Breast epithelium (tissue), 4 donors: Measurements from ENCODE around the gene HLA-B. TPM values are rescaled to one million over a fixed set of nuclear protein-coding genes. Genes with fewer than 3 reads are reported as not detected.
A peak's percentile ranks its signal among the peaks of the same experiment; 100 is the strongest.
"Not testable (repeated sequence)": the region's sequence is repeated elsewhere in the genome, so short reads cannot be mapped to it uniquely, and the experiment has no call there.

ENCODE experiments used
- DNase-seq, 2 donors: peaks; one replicate each; pipeline ENCODE4 v3.0.0-alpha.2; 2019; ENCODE audit warnings: low spot score in 2 of 2
- H3K27ac ChIP-seq, 2 donors: fragments of 200-600 bp; sonication (generic) in 1 of 2; one replicate each; pipeline ENCODE4 v1.5.1; 2016 to 2019; ENCODE audit warnings: mild to moderate bottlenecking in 1 of 2
- H3K27me3 ChIP-seq, 2 donors: fragments of 200-600 bp; sonication (generic) in 1 of 2; one replicate each; pipeline versions ENCODE4 v1.5.1 to v1.6.0; 2017 to 2019; ENCODE audit warnings: control low read depth in 1 of 2, mild to moderate bottlenecking in 1 of 2
- H3K36me3 ChIP-seq: fragments of 200-600 bp; one replicate; pipeline ENCODE4 v1.5.1; 2019
- H3K4me1 ChIP-seq, 2 donors: fragments of 200-600 bp; sonication (generic); one replicate each; pipeline ENCODE4 v1.5.1; 2016 to 2019; ENCODE audit warnings: control low read depth in 1 of 2
- H3K4me3 ChIP-seq, 3 donors: fragments of 200-600 bp; sonication (generic); 1 replicate in 2 of 3; 2 replicates in 1 of 3; pipeline ENCODE4 v1.5.1; 2016 to 2019; ENCODE audit warnings: mild to moderate bottlenecking in 3 of 3, moderate library complexity in 2 of 3
- H3K9me3 ChIP-seq, 2 donors: fragments of 200-600 bp; sonication (generic) in 1 of 2; one replicate each; pipeline ENCODE4 v1.5.1; 2016 to 2019; ENCODE audit warnings: control low read depth in 1 of 2
- CTCF ChIP-seq, 3 donors: fragments of 450-650 bp; IDR thresholded peaks; one replicate each; pipeline ENCODE4 v1.5.1; 2016 to 2017; ENCODE audit warnings: antibody characterized with exemption in 3 of 3, mild to moderate bottlenecking in 3 of 3, moderate library complexity in 3 of 3
- POLR2A ChIP-seq: fragments of 450-650 bp; IDR thresholded peaks from one replicate; pipeline ENCODE4 v1.6.1; 2016; ENCODE audit warnings: antibody characterized with exemption, mild to moderate bottlenecking, moderate library complexity
- POLR2AphosphoS5 ChIP-seq, 3 donors: sonication (generic); formaldehyde crosslinking; IDR thresholded peaks; one replicate each; pipeline ENCODE4 v1.6.1; 2017; ENCODE audit warnings: antibody characterized with exemption in 3 of 3
- intact Hi-C: fragments of 100-400 bp; cut with DNase I; formaldehyde crosslinking; loops from one replicate; pipeline ENCODE4 v1.15.1; 2023; ENCODE audit warnings: low total_unique reads
- total RNA-seq, 3 donors: library from RNA; depleted of rRNA; stranded (reverse); fragments of >200 nt; gene quantifications; one replicate each; pipeline ENCODE4 v1.1.0, GENCODE V29; 2016

HLA-B gene
- total RNA-seq, 3 donors from 2014 or later = 532 to 813 (median 727) TPM

- Histone ChIP-seq H3K27ac (peak overlapping the region; percentile 98 to 99), H3K36me3 (no peaks in the 10 kb centered on the region), H3K27me3 (no peaks in the 10 kb centered on the region), H3K4me1 (peaks cover 4 to 14% of the 10 kb centered on the region in 2 donors), H3K4me3 (peak overlapping the region; percentile 69 to 95 (median 86)), H3K9me3 (no peaks in the 10 kb centered on the region)
- peak in 1 of 2 donors; percentile 41 for DNase-seq
- TF ChIP-seq POLR2AphosphoS5 (IDR thresholded peaks at IDR 0.05) (no peak), CTCF (IDR thresholded peaks at IDR 0.05) (no peak), POLR2A (no peak)
- intact Hi-C loops = loop anchor here (5.0 kb wide), 1 partner anchor 41 kb away; no protein-coding TSS in a partner anchor
Observed at GRCh38 chr6:31401403-31401802, 44.4 kb upstream of the HLA-B start.

GRCh38 chr6:31400467-31401289 lies 43.7 kb upstream of the HLA-B start:
- no peaks in the 10 kb centered on the region for H3K9me3 ChIP-seq
- peak overlapping the region; percentile 98 to 99 for H3K27ac ChIP-seq
- peaks cover 4 to 14% of the 10 kb centered on the region in 2 donors for H3K4me1 ChIP-seq
- intact Hi-C loops = loop anchor here (5.0 kb wide), 1 partner anchor 42 kb away; no protein-coding TSS in a partner anchor
- H3K27me3 ChIP-seq = no peaks in the 10 kb centered on the region
- TF ChIP-seq POLR2AphosphoS5 (IDR thresholded peaks at IDR 0.05) = peak in 2 of 3 donors; percentile 4 to 23
- TF ChIP-seq POLR2A = no peak
- no peaks in the 10 kb centered on the region for H3K36me3 ChIP-seq
- H3K4me3 ChIP-seq = peak overlapping the region; percentile 69 to 95 (median 86)
- peak; percentile 71 for DNase-seq

GRCh38 chr6:31399589-31400466 lies 42.8 kb upstream of the HLA-B start:
- peak; percentile 91 to 92 for DNase-seq
- Histone ChIP-seq H3K27ac (peak overlapping the region; percentile 98 to 99), H3K4me3 (peak overlapping the region; percentile 69 to 95 (median 86)), H3K27me3 (no peaks in the 10 kb centered on the region), H3K9me3 (no peaks in the 10 kb centered on the region), H3K4me1 (peaks cover 4 to 14% of the 10 kb centered on the region in 2 donors), H3K36me3 (no peaks in the 10 kb centered on the region)
- intact Hi-C loops = loop anchor here (5.0 kb wide), 1 partner anchor 42 kb away; no protein-coding TSS in a partner anchor
- TF ChIP-seq POLR2AphosphoS5 (IDR thresholded peaks at IDR 0.05) (peak; percentile 43 to 71 (median 62)), CTCF (IDR thresholded peaks at IDR 0.05) (peak; percentile 91 to 97 (median 93)), POLR2A (no peak)

- H3K9me3 ChIP-seq = no peaks in the 10 kb centered on the region
- intact Hi-C loops = no loop called here
- H3K36me3 ChIP-seq = no peaks in the 10 kb centered on the region
- no peak for DNase-seq
- H3K27me3 ChIP-seq = no peaks in the 10 kb centered on the region
- H3K4me3 ChIP-seq = no peak overlapping the region
- no peak overlapping the region for H3K27ac ChIP-seq
- peaks cover 4 to 8% of the 10 kb centered on the region in 2 donors for H3K4me1 ChIP-seq
- TF ChIP-seq POLR2A (no peak), POLR2AphosphoS5 (IDR thresholded peaks at IDR 0.05) (no peak), CTCF (IDR thresholded peaks at IDR 0.05) (no peak)
Observed at GRCh38 chr6:31397901-31398525, 41.0 kb upstream of the HLA-B start.

- intact Hi-C loops, H3K4me3 ChIP-seq, H3K4me1 ChIP-seq, DNase-seq, H3K9me3 ChIP-seq, H3K27ac ChIP-seq, H3K27me3 ChIP-seq, H3K36me3 ChIP-seq: not testable (repeated sequence)
Observed at GRCh38 chr6:31397153-31397499, 40.1 kb upstream of the HLA-B start.
